Fibroblast of mammary gland (primary cell): ENCODE data around the gene MARVELD1.

ENCODE experiments used
- DNase-seq: peaks from one replicate; pipeline ENCODE4 v3.0.0-alpha.2; 2010; ENCODE audit warnings: low read depth
- H3K4me3 ChIP-seq: 2 replicates; pipeline ENCODE4 v1.5.1; 2011; ENCODE audit warnings: low read depth, mild to moderate bottlenecking, low read length, moderate library complexity; ENCODE audit not compliant: control insufficient read depth
- TF ChIP-seq, protein P1 (sequence below): conservative IDR thresholded peaks from 2 replicates; pipeline ENCODE4 v1.5.1; 2011; ENCODE audit warnings: low read depth, low read length, inconsistent platforms; ENCODE audit not compliant: control insufficient read depth, insufficient read depth

Gene MARVELD1

DNA sequence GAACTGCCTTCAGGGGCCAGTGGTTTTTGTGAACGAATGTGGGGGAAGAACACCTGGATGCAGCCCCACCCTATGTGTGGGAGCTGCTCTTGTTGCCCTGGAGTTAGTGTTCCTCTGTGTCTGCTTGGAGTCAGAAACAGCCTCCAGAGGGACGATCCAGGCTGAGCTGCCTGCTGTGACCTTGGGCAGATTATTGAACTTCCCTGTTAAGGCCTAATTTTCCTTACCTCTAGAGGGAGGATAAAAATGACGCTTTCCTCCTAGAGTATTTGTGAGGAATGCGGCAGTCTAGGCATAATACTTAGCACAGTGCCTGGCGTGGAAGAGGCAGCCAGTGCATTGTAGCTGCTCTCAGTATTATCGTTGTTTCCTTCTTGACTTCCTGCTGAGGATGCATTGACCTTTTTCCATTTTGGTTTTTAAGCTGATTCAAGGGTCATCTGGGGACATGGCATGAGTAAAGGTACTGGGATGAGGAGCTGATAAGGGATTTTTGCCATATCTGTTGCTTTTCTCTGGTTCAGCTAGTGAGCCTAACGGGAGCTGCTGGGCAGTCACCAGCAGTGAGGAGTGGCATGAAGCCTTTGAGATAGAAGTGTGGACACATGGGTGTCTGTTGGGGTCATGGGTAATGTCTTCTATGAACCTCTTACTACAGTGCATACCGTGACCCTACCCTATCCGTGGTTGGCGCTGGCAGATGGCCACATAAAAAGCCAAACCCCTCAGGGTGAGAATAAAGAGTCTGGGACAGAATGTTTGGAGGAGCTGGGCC lies 29.8 kb downstream of the MARVELD1 start:
- TF ChIP-seq, protein P1, sequence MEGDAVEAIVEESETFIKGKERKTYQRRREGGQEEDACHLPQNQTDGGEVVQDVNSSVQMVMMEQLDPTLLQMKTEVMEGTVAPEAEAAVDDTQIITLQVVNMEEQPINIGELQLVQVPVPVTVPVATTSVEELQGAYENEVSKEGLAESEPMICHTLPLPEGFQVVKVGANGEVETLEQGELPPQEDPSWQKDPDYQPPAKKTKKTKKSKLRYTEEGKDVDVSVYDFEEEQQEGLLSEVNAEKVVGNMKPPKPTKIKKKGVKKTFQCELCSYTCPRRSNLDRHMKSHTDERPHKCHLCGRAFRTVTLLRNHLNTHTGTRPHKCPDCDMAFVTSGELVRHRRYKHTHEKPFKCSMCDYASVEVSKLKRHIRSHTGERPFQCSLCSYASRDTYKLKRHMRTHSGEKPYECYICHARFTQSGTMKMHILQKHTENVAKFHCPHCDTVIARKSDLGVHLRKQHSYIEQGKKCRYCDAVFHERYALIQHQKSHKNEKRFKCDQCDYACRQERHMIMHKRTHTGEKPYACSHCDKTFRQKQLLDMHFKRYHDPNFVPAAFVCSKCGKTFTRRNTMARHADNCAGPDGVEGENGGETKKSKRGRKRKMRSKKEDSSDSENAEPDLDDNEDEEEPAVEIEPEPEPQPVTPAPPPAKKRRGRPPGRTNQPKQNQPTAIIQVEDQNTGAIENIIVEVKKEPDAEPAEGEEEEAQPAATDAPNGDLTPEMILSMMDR, result no peak
- no peak overlapping the region for H3K4me3 ChIP-seq
- no peak for DNase-seq

DNA sequence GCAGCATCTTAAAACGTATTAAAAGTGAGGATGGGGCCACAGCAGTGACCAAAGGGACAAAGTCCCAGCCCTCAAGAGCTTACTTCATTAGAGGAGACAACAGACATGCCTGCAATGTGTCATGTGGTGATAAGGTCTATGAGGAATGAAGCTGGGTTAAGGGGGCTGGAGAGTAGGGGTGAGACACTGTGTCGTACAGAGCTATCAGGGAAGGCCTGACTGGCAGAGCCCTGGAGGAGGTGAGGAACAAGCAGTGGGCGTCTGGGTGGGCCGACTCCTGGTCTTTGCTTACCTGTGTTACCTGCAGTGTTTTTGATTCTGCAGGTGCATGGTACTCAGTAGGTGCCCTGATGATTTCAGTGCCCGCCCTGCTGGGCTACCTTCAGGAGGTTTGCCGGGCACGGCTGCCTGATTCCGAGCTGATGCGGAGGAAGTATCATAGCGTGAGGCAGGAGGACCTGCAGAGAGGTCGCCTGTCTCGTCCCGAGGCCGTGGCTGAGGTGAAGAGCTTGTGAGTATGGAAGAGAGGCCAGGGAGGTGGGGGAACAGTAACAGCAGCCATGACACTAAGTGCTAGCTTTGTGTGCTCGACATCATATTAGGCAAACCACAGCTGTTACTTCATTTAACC lies 31.0 kb downstream of the MARVELD1 start:
- TF ChIP-seq, protein P1, result no peak
- DNase-seq, result no peak

DNA sequence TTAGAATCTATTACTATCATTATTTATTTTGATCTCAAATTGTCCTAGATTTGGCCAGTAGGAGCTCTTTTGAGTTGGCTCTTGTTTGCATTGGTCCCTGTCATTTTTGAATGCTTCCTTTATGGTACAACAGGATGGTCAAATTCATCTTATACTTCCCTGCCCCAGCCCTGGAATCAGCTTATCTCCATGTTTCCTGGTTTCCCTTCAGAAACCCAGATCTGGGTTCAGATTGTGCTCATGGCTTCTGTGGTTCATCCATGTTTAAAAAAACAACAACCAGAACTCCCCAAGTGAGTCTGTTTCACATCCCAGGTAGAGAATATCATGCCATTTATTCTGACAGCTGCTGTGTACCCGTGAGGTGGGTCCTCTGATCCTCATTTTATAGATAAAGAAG lies 34.0 kb downstream of the MARVELD1 start:
- no peak overlapping the region for H3K4me3 ChIP-seq
- TF ChIP-seq, protein P1, result no peak
- no peak for DNase-seq

More for the DNA sequence above, 31.0 kb downstream of the MARVELD1 start:
- no peak overlapping the region for H3K4me3 ChIP-seq

- TF ChIP-seq, protein P1, result no peak
- no peak for DNase-seq
- no peak overlapping the region for H3K4me3 ChIP-seq
Observed at GRCh38 chr10:97748116-97748515, 34.6 kb downstream of the MARVELD1 start.

DNA sequence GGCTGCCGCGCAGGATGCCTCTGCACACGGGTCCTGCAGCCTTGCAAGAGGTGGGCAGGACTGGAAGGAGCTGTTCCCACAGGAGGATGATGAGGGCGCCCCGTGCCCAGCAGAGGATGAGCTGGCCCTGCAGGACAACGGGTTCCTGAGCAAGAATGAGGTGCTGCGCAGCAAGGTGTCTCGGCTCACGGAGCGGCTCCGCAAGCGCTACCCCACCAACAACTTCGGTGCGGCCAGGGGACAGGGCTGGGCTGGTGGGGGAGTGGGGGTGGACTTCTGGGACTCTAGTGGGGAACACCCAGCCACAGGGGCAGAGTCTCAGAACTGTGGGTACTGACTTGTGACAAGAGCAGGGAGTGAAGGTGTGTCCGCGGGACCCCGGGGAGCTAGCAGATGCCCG lies 39.4 kb downstream of the MARVELD1 start:
- no peak for DNase-seq
- no peak overlapping the region for H3K4me3 ChIP-seq
- TF ChIP-seq, protein P1, result no peak

GRCh38 chr10:97754726-97755125 lies 41.2 kb downstream of the MARVELD1 start:
- TF ChIP-seq, protein P1, result no peak

More at GRCh38 chr10:97754726-97755125, 41.2 kb downstream of the MARVELD1 start:
- DNase-seq, result no peak
- H3K4me3 ChIP-seq, result no peak overlapping the region
